ENCODE results near the gene THRAP3. TPM values are rescaled to one million over a fixed set of nuclear protein-coding genes. Genes with fewer than 3 reads are reported as not detected.
"Not testable (repeated sequence)": the region's sequence is repeated elsewhere in the genome, so short reads cannot be mapped to it uniquely, and the experiment has no call there.

The THRAP3 gene
- total RNA-seq, 4 donors from 2014 or later, result 88.9 to 129 (median 115) TPM

DNA sequence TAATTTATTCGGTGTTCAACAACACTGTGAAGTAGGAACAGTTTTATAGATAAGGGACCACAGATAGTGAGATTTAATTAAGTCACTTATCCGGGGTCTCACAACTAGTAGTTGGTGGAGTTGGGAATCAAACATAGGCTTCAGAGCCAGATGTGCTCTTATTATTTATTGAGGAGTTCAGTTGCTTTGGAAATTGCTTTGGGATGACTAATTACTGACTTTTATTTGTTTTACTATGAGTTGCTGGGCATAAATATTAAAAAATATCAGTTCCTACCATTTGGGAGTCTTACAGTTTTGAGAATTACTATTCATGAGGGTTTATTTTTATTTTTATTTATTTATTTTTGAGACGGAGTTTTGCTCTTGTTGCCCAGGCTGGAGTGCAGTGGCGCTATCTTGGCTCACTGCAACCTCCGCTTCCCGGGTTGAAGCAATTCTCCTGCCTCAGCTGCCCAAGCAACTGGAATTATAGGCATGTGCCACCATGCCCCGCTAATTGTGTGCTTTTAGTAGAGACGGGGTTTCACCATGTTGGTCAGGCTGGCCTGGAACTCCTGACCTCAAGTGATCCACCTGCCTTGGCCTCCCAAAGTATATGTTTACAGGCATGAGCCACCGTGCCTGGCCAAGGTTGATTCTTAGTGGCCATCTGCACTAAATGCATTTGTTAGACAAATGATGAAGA, 27.7 kb downstream of the THRAP3 start:
- no peak for TF ChIP-seq POLR2A (IDR thresholded peaks at IDR 0.05)
- TF ChIP-seq, protein P1, sequence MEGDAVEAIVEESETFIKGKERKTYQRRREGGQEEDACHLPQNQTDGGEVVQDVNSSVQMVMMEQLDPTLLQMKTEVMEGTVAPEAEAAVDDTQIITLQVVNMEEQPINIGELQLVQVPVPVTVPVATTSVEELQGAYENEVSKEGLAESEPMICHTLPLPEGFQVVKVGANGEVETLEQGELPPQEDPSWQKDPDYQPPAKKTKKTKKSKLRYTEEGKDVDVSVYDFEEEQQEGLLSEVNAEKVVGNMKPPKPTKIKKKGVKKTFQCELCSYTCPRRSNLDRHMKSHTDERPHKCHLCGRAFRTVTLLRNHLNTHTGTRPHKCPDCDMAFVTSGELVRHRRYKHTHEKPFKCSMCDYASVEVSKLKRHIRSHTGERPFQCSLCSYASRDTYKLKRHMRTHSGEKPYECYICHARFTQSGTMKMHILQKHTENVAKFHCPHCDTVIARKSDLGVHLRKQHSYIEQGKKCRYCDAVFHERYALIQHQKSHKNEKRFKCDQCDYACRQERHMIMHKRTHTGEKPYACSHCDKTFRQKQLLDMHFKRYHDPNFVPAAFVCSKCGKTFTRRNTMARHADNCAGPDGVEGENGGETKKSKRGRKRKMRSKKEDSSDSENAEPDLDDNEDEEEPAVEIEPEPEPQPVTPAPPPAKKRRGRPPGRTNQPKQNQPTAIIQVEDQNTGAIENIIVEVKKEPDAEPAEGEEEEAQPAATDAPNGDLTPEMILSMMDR (IDR thresholded peaks at IDR 0.05), result no peak
- Histone ChIP-seq H3K27me3 (no peaks in the 10 kb centered on the region), H3K4me3 (replicated peaks in 1 of 3) (no peak overlapping the region), H3K36me3 (no peaks in the 10 kb centered on the region), H3K9me3 (no peaks in the 10 kb centered on the region), H3K27ac (no peak overlapping the region), H3K4me1 (peaks cover 15 to 59% of the 10 kb centered on the region in 2 donors)
- no peak for DNase-seq
- intact Hi-C loops (cut with DNase I), result no loop called here
- WGBS, 2 donors, result 88 to 91% methylated on average over 9 of the region's 9 CpGs

DNA sequence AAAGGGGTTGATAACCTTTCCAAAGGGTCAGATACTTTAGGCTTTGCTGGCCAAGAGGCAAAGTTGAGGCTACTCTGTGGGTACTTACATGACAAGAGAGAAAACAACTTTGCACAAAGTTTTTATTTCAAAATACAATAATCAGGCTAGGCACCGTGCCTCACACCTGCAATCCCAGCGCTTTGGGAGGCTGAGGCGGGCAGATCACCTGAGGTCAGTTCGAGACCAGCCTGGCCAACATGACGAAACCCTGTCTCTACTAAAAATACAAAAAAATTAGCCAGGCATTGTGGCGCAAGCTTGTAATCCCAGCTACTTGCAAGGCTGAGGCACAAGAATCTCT, 28.2 kb downstream of the THRAP3 start:
- intact Hi-C loops (cut with DNase I); DNase-seq; H3K27me3 ChIP-seq; H3K36me3 ChIP-seq; H3K27ac ChIP-seq; H3K4me3 ChIP-seq (replicated peaks in 1 of 3); H3K9me3 ChIP-seq: not testable (repeated sequence)
- peaks cover 19 to 64% of the 10 kb centered on the region in 2 donors for H3K4me1 ChIP-seq
- WGBS, 2 donors, result 95 to 96% methylated on average over 6 of the region's 6 CpGs

DNA sequence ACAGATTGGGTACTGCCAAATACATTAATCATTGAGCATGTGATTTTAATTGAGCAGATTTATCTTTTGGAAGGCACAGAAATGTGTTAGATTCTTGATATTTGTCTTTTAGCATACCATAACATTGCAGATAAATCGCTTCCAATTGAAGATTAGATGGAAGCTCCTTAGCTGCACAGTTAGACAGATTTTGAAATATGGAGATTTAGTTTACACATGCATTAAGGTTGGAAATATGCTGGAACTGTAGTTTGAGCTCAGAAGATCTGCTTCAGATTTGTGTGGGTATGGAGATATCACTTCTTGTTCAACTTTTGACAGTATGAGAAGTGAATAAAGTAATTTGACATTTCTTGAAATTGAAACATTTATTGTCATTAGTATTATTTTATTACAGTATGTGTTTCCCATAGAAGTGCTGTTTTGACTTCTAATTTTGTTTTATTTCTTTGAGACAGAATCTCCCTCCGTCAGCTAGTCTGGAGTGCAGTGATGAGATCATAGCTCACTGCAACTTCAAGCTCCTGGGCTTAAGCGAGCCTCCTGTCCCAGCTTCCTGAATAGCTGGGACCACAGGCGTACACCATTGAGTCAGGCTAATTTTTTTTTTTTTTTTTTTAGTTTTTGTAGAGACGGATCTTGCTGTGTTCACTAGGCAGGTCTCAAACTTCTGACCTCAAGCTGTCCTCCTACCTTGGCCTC, 29.1 kb downstream of the THRAP3 start:
- intact Hi-C loops (cut with DNase I), result no loop called here
- H3K27ac ChIP-seq, result peak overlapping the region in 1 of 3 donors; percentile 20
- H3K27me3 ChIP-seq, result no peaks in the 10 kb centered on the region
- peaks cover 27 to 65% of the 10 kb centered on the region in 2 donors for H3K4me1 ChIP-seq
- no peaks in the 10 kb centered on the region for H3K9me3 ChIP-seq
- TF ChIP-seq, protein P1 (IDR thresholded peaks at IDR 0.05), result no peak
- no peak for TF ChIP-seq POLR2A (IDR thresholded peaks at IDR 0.05)
- H3K4me3 ChIP-seq (replicated peaks in 1 of 3), result no peak overlapping the region
- H3K36me3 ChIP-seq, result no peaks in the 10 kb centered on the region
- no peak for DNase-seq
- WGBS, 2 donors, result 81 to 82% methylated on average over 5 of the region's 5 CpGs

DNA sequence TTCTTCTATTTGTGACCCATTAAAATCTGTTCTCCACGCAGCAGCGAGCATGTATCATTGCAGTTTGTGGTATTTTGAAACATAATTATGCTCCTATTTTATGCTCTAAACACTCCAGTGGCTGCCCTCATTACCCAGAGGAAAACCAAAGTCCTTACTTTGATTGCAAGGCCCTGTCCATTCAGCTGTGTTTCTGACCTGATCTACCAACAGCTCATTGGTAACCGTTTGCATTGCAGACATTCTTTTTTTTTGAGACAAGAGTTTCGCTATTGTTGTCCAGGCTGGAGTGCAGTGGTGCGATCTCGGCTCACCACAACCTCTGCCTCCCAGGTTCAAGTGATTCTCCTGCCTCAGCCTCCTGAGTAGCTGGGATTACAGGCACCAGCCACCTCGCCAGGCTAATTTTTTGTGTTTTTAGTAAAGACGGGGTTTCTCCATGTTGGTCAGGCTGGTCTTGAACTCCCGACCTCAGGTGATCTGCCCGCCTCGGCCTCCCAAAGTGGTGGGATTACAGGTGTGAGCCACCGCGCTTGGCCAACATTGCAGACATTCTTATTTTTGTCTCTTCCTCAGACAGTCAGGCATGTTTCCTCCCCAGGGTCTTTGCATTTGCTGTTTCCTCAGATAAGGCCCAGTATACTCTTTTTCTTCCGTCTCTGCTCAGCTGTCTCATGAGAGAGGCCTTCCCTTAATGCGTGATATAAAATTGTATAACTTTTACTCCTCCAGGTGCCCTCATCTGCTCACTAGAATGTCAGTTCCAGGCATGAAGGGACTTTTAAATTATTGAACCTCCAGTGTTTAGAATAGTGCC, 32.5 kb downstream of the THRAP3 start:
- 81 to 84% methylated on average over 14 to 15 of the region's 15 CpGs for WGBS, 2 donors
- H3K4me3 ChIP-seq (replicated peaks in 1 of 3), result no peak overlapping the region
- H3K27ac ChIP-seq, result peak overlapping the region in 1 of 3 donors; percentile 82
- peaks cover 2 to 5% of the 10 kb centered on the region in 2 donors for H3K36me3 ChIP-seq
- TF ChIP-seq, protein P1 (IDR thresholded peaks at IDR 0.05), result no peak
- TF ChIP-seq POLR2A (IDR thresholded peaks at IDR 0.05), result no peak
- DNase-seq, result no peak
- intact Hi-C loops (cut with DNase I), result no loop called here
- no peaks in the 10 kb centered on the region for H3K9me3 ChIP-seq
- H3K27me3 ChIP-seq, result no peaks in the 10 kb centered on the region
- peaks cover 35 to 50% of the 10 kb centered on the region in 2 donors for H3K4me1 ChIP-seq

DNA sequence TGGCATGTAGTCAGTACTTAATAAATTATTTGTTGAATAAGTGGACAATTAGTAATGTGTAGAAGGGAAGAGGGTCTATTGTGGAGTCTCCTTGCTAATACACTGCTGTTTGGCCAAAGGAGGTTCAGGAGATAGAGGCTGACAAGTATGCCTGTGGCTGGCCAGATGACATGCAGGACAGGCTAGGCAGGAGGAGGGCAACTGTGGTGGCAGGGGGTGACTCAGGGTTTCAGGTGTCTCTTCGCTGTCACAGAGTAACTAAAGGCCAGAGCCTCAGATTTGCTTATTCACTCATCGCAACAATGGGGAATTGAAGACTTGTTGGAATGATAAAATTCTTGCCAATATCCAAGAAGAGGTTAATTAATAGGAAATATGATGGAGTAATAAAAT, 33.1 kb downstream of the THRAP3 start:
- Histone ChIP-seq H3K27me3 (no peaks in the 10 kb centered on the region), H3K36me3 (peaks cover 2 to 5% of the 10 kb centered on the region in 2 donors), H3K4me1 (peaks cover 31 to 44% of the 10 kb centered on the region in 2 donors), H3K4me3 (replicated peaks in 1 of 3) (no peak overlapping the region), H3K9me3 (no peaks in the 10 kb centered on the region), H3K27ac (peak overlapping the region in 2 of 3 donors; percentile 45 to 82)
- TF ChIP-seq, protein P1 (IDR thresholded peaks at IDR 0.05), result no peak
- no peak for TF ChIP-seq POLR2A (IDR thresholded peaks at IDR 0.05)
- 96 to 98% methylated on average over 2 of the region's 2 CpGs for WGBS, 2 donors
- intact Hi-C loops (cut with DNase I), result no loop called here
- DNase-seq, result no peak

All from thyroid gland (tissue), 4 donors.